Measurements from ENCODE around the gene ZNF615.
A peak's percentile ranks its signal among the peaks of the same experiment; 100 is the strongest.
"Not testable (repeated sequence)": the region's sequence is repeated elsewhere in the genome, so short reads cannot be mapped to it uniquely, and the experiment has no call there.

ZNF615 gene

DNA sequence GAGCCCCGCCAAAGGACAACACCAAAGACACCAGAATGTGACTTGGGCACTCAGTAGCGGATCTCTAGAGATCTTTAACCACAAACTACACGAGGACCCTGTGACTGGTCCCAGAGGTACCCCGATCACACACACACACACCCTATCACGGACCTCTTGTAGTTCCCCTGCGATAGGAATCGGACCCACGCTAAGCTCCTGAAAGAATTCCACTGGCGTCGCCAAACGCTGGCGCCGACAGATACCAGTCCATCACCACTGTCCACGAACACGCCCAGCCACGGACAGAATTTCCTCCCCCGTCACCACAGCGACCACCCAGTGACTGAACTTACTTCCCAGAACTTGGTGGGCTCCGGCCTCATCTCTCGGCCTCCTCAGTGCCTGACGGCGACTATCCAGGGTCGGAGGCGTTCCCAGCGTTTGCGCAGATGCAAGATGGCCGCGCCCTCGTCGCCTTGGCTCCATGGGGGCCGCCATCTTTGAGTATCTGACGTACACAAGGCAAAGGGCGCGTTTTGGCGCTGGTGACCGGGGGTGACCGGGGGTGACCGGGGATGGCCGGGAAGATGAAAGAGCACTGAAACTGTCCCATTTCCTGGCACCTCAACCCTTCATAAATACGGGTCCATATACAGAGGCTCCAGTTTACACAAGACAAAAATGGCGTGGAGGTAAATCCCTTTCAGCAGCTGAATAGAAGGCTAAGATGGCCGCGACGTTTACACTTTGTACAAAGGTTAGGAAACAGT is at the start of gene ZNF615:
Gene ZNF615, minus strand, starts transcription at position 406 of the 752 bp plus-strand sequence. CDS start 4,500 bp downstream, outside the sequence.
- no peaks in the 10 kb centered on the region for H3K27me3 ChIP-seq (ENCODE audit: control insufficient read depth, insufficient read depth, low read length)
- peaks cover 22% of the 10 kb centered on the region for H3K36me3 ChIP-seq (ENCODE audit: control insufficient read depth, insufficient read depth, low read length)
- peaks cover 10% of the 10 kb centered on the region; the same call in 1 of the 2 replicates for H3K9me3 ChIP-seq (ENCODE audit: control insufficient read depth, insufficient read depth, low read depth, low read length)
- peak within 1 kb of the TSS; percentile 84 for H3K9ac ChIP-seq (ENCODE audit: low read length)
- 0 out of 2 replicates have a peak, but pooled peaks cover 2% of the 10 kb centered on the region for H3K4me1 ChIP-seq (ENCODE audit: control insufficient read depth, insufficient read depth, low read length)
- peak within 1 kb of the TSS; percentile 95 for H3K27ac ChIP-seq (ENCODE audit: low read depth, low read length)
- H3K4me3 ChIP-seq (ENCODE audit: low read depth, low read length), result peak within 1 kb of the TSS; percentile 97

DNA sequence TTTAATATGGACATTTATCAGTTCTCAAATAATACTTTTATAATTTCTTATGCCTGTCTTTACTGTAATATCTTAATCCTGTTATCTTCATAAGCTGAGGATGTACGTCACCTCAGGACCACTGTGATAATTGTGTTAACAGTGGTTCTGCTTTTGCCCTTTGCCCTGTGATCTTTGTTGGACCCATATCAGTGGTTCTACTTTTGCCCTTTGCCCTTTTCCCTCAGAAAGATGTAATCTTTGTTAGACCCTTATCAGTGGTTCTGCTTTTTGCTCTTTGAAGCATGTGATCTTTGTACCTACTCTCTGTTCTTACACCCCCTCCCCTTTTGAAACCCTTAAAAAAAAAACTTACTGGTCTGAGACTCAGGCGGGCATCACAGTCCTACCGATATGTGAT is 48.5 kb upstream of the ZNF615 start:
- not testable (repeated sequence) for H3K27ac ChIP-seq (ENCODE audit: low read depth, low read length); H3K4me3 ChIP-seq (ENCODE audit: low read depth, low read length); H3K36me3 ChIP-seq (ENCODE audit: control insufficient read depth, insufficient read depth, low read length); H3K4me1 ChIP-seq (ENCODE audit: control insufficient read depth, insufficient read depth, low read length); H3K27me3 ChIP-seq (ENCODE audit: control insufficient read depth, insufficient read depth, low read length); H3K9ac ChIP-seq (ENCODE audit: low read length)
- peaks cover 44% of the 10 kb centered on the region; the same call in 1 of the 2 replicates for H3K9me3 ChIP-seq (ENCODE audit: control insufficient read depth, insufficient read depth, low read depth, low read length)

DNA sequence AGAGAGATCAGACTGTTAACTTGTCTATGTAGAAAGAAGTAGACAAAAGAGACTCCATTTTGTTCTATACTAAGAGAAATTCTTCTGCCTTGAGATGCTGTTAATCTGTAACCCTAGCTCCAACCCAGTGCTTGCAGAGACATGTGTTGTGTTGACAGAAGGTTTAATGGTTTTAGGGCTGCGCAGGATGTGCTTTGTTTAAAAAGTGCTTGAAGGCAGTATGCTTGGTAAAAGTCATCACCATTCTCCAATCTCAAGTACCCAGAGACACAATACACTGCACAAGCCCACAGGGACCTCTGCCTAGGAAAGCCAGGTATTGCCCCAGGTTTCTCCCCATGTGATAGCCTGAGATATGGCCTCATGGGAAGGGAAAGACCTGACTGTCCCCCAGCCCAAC is 43.7 kb upstream of the ZNF615 start:
- H3K36me3 ChIP-seq (ENCODE audit: control insufficient read depth, insufficient read depth, low read length); H3K9me3 ChIP-seq (ENCODE audit: control insufficient read depth, insufficient read depth, low read depth, low read length); H3K27me3 ChIP-seq (ENCODE audit: control insufficient read depth, insufficient read depth, low read length); H3K4me1 ChIP-seq (ENCODE audit: control insufficient read depth, insufficient read depth, low read length); H3K4me3 ChIP-seq (ENCODE audit: low read depth, low read length); H3K27ac ChIP-seq (ENCODE audit: low read depth, low read length); H3K9ac ChIP-seq (ENCODE audit: low read length): not testable (repeated sequence)

DNA sequence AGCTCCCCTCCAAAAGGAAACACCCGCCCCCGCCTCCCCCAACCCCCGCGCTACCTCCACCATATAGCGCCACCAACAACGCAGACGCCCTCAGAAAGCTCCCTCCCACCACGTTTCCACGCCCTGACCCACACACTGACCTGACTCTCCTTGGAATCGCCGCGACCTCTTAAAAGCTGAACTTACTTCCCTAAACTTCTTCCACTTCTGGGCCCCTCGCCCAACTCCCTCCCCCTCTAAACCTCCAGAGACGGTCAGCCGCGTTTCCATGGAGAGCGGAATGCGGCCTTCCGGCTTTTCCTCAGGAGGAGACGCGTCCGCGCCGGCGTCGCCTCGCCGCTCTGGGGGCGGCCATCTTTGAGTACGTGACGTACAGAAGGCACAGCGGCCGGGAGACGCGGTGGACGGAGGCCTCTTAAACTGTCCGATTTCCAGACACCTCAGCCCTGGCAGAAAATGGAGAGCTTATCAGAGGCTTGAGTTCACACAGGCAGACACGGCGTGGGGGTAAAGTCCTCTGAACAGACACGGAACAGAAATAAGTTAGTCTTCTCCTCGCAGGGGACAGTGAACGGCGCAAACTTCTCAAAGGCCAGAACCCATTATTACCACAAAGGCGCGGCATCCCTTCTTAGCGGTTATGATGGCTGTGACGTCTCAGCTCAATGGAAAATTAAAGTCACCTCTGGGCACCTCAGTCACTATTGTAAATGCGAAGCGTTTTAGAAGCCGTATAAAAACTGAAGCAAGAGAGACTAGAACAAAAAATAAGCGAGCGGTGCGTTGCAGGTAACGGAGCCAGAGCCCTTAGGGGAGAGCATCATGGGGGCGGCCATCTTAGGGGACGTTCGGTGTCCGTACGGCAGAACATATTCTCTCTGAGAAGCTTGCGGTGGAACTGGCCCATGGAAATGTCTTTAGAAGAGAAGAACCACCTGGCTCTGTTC is 40.8 kb upstream of the ZNF615 start, which contains the start of gene ZNF432:
Gene ZNF432, minus strand, starts transcription at position 284 of the 947 bp plus-strand sequence. CDS start 1,970 bp downstream, outside the sequence.
- peaks cover 16% of the 10 kb centered on the region for H3K36me3 ChIP-seq (ENCODE audit: control insufficient read depth, insufficient read depth, low read length)
- H3K27me3 ChIP-seq (ENCODE audit: control insufficient read depth, insufficient read depth, low read length), result no peaks in the 10 kb centered on the region
- peak within 1 kb of the TSS; percentile 92 for H3K9ac ChIP-seq (ENCODE audit: low read length)
- H3K9me3 ChIP-seq (ENCODE audit: control insufficient read depth, insufficient read depth, low read depth, low read length), result peaks cover 4% of the 10 kb centered on the region; the same call in 1 of the 2 replicates
- no peaks in the 10 kb centered on the region for H3K4me1 ChIP-seq (ENCODE audit: control insufficient read depth, insufficient read depth, low read length)
- H3K4me3 ChIP-seq (ENCODE audit: low read depth, low read length), result peak within 1 kb of the TSS; percentile 93
- H3K27ac ChIP-seq (ENCODE audit: low read depth, low read length), result peak within 1 kb of the TSS; percentile 76

DNA sequence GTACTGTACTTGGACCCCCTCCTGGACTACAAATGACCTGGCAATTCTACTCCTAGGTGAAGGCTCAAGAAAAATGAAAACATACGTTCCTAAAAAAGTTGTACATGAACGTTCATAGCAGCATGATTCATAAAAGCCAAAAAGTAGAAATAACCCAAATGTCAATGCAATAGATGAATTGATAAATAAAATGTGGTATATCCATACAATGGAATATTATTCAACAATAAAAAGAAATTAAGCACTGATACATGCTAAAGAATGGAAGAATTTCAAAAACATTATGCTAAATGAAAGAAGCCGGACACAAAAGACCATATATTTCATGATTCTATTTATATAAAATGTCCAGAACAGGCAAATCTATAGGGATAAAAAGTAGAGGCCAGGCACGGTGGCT is 31.2 kb upstream of the ZNF615 start:
- Histone ChIP-seq H3K36me3 (ENCODE audit: control insufficient read depth, insufficient read depth, low read length) (peaks cover 72% of the 10 kb centered on the region), H3K4me1 (ENCODE audit: control insufficient read depth, insufficient read depth, low read length) (no peaks in the 10 kb centered on the region), H3K9me3 (ENCODE audit: control insufficient read depth, insufficient read depth, low read depth, low read length) (peaks cover 47% of the 10 kb centered on the region), H3K4me3 (ENCODE audit: low read depth, low read length) (no peak overlapping the region), H3K27ac (ENCODE audit: low read depth, low read length) (no peak overlapping the region), H3K27me3 (ENCODE audit: control insufficient read depth, insufficient read depth, low read length) (no peaks in the 10 kb centered on the region), H3K9ac (ENCODE audit: low read length) (no peak overlapping the region)

DNA sequence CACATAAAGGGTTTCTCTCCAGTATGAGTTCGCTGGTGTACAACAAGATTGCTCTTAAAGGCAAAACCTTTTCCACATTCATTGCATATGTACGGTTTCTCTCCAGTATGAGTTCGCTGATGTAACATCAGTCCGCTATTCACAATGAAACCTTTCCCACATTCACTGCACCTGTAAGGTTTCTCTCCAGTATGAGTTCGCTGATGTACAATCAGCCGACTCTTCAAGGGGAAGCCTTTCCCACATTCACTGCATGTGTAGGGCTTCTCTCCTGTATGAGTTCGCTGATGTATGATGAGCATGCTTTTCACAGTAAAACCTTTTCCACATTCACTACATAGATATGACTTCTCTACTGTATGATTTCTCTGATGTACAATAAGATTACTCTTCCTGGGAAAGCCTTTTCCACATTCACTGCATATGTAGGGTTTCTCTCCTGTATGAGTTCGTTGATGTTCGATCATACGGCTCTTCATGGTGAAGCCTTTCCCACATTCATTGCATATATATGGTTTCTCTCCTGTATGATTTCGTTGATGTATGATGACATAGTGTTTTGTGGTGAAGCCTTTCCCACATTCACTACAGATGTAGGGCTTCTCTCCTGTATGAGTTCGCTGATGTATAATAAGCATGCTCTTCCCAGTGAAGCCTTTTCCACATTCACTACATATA is 26.2 kb upstream of the ZNF615 start:
- no peak overlapping the region for H3K4me3 ChIP-seq (ENCODE audit: low read depth, low read length)

DNA sequence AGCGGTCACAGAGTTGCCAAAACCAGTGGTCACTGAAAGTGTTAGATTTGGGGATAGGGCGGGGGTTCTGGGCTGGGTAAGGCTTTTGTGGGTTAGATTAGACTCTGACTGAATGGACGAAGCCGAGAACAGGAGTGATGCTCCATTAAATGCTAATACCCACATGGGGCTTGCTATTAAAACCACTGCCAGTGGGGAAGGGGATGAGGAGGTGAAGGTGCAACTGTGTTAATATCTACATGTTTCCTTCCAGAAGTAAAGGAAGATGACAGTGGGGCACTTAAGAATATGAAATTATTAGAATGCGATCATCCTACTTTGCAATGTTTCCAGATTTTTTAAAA is 20.7 kb upstream of the ZNF615 start:
- peaks cover 37% of the 10 kb centered on the region for H3K36me3 ChIP-seq (ENCODE audit: control insufficient read depth, insufficient read depth, low read length)
- H3K4me3 ChIP-seq (ENCODE audit: low read depth, low read length), result peak overlapping the region; percentile 93
- H3K9ac ChIP-seq (ENCODE audit: low read length), result peak overlapping the region; percentile 92
- no peaks in the 10 kb centered on the region for H3K27me3 ChIP-seq (ENCODE audit: control insufficient read depth, insufficient read depth, low read length)
- H3K9me3 ChIP-seq (ENCODE audit: control insufficient read depth, insufficient read depth, low read depth, low read length), result peaks cover 30% of the 10 kb centered on the region
- H3K4me1 ChIP-seq (ENCODE audit: control insufficient read depth, insufficient read depth, low read length), result no peaks in the 10 kb centered on the region
- peak overlapping the region; percentile 68 for H3K27ac ChIP-seq (ENCODE audit: low read depth, low read length)

More for the DNA sequence above, 26.2 kb upstream of the ZNF615 start:
- H3K36me3 ChIP-seq (ENCODE audit: control insufficient read depth, insufficient read depth, low read length), result peaks cover 63% of the 10 kb centered on the region
- H3K27me3 ChIP-seq (ENCODE audit: control insufficient read depth, insufficient read depth, low read length), result no peaks in the 10 kb centered on the region
- no peaks in the 10 kb centered on the region for H3K4me1 ChIP-seq (ENCODE audit: control insufficient read depth, insufficient read depth, low read length)
- no peak overlapping the region for H3K9ac ChIP-seq (ENCODE audit: low read length)
- H3K27ac ChIP-seq (ENCODE audit: low read depth, low read length), result no peak overlapping the region
- H3K9me3 ChIP-seq (ENCODE audit: control insufficient read depth, insufficient read depth, low read depth, low read length), result peaks cover 70% of the 10 kb centered on the region

DNA sequence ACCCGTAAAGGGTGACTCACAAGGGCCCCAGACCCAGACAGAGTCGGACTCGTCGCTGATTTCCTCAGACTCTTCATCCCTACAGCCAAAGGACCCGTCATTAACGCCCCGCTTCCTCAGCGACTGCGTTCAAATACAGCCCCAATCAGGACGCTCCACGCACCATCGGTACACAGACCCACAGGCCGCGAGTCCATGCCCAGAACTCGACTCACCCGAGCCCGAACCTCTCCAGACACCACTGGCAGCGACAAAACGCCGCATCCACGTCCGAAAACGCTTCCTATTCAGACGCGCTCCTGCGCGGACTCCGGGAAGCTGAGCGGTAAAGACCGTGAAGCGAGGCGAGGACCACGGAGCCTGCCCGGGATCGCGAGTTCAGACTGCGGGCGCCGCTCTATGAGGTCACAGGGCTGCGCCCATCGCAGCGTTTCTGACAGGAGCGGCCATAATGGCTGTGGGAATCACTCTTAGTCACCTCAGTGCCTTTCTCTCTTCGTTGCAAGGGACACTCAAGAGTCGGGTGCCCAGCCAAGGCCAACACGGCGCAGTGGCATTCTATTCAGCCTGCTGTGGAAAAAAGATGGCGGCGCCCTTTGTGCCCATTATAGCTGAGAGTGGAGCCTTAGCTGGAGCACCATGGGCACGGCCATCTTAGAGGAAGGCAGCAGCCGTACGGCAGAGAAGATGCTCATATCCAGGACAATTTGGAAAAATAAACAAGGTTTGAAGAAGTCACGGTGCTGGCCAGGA is 20.2 kb upstream of the ZNF615 start, which contains the start of gene ZNF614:
Gene ZNF614, minus strand, starts transcription at position 353 of the 753 bp plus-strand sequence. CDS start 2,634 bp downstream, outside the sequence.
- Histone ChIP-seq H3K4me3 (ENCODE audit: low read depth, low read length) (peak within 1 kb of the TSS; percentile 93), H3K36me3 (ENCODE audit: control insufficient read depth, insufficient read depth, low read length) (peaks cover 37% of the 10 kb centered on the region), H3K4me1 (ENCODE audit: control insufficient read depth, insufficient read depth, low read length) (no peaks in the 10 kb centered on the region), H3K27me3 (ENCODE audit: control insufficient read depth, insufficient read depth, low read length) (no peaks in the 10 kb centered on the region), H3K27ac (ENCODE audit: low read depth, low read length) (peak within 1 kb of the TSS; percentile 68), H3K9me3 (ENCODE audit: control insufficient read depth, insufficient read depth, low read depth, low read length) (peaks cover 30% of the 10 kb centered on the region), H3K9ac (ENCODE audit: low read length) (peak within 1 kb of the TSS; percentile 92)

DNA sequence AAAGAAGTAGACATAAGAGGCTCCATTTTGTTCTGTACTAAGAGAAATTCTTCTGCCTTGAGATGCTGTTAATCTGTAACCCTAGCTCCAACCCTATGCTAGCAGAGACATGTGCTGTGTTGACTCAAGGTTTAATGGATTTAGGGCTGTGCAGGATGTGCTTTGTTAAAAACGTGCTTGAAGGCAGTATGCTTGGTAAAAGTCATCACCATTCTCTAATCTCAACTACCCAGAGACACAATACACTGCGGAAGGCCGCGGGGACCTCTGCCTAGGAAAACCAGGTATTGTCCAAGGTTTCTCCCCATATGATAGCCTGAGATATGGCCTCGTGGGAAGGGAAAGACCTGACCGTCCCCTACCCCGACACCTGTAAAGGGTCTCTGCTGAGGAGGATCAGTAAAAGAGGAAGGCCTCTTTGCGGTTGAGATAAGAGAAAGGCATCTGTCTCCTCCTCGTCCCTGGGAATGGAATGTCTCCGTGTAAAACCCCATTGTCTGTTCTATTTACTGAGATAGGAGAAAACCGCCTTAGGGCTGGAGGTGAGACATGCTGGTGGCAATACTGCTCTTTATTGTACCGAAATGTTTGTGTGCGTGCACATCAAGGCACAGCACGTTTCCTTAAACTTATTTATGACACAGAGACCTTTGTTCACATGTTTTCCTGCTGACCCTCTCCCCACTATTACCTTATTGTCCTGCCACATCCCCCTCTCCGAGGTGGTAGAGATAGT is 18.4 kb upstream of the ZNF615 start:
- not testable (repeated sequence) for H3K4me1 ChIP-seq (ENCODE audit: control insufficient read depth, insufficient read depth, low read length); H3K9ac ChIP-seq (ENCODE audit: low read length); H3K27me3 ChIP-seq (ENCODE audit: control insufficient read depth, insufficient read depth, low read length); H3K27ac ChIP-seq (ENCODE audit: low read depth, low read length)
- Histone ChIP-seq H3K9me3 (ENCODE audit: control insufficient read depth, insufficient read depth, low read depth, low read length) (peaks cover 25% of the 10 kb centered on the region), H3K36me3 (ENCODE audit: control insufficient read depth, insufficient read depth, low read length) (peaks cover 46% of the 10 kb centered on the region), H3K4me3 (ENCODE audit: low read depth, low read length) (0 out of 2 replicates have a peak overlapping the region, but pooled peaks have one; percentile 93)
